ENCODE results near the gene ZMYND8. TPM values are rescaled to one million over a fixed set of nuclear protein-coding genes. Genes with fewer than 3 reads are reported as not detected.

Gene ZMYND8
- total and polyA plus RNA-seq, 2 donors (not counting 3 experiments of a cell fraction or from before 2014, with no cell fraction given), result 30.6 to 75.2 TPM

DNA sequence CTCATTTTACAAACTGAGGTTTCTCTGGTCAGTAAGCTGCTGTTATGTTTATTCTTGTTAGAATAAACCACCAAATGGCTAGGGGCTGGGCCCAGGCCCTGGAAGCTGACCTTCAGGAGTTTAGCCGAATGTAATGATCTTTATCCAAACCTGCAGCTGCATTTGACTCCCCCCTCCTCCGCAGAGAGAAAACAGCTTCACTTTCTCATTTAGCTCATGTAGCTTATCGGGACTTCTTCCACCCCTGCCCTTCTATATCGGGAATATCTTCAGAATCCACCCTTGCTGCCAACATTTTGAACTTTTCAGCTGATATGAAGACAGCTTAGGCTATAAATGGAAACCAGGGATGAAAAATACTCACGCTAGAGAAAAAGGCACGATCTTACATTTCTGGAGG is 102.6 kb downstream of the ZMYND8 start:
- ChIA-PET CTCF (interaction anchor here (1.0 to 2.5 kb wide), 3 partner anchors 10 to 130 kb away, joined by 3 to 20 read pairs (median 3); no protein-coding TSS in a partner anchor), POLR2A (no interaction called here)
- Histone ChIP-seq H3K9ac (replicated peaks; ENCODE audit: extremely low read depth, insufficient read depth, low read length) (no peak overlapping the region), H3K79me2 (ENCODE audit: control insufficient read depth, insufficient read depth, low read length) (peaks cover 25% of the 10 kb centered on the region), H4K20me1 (replicated peaks; ENCODE audit: control insufficient read depth, extremely low read depth, insufficient read depth, low read length) (no peaks in the 10 kb centered on the region), H3K4me3 (replicated peaks in 1 of 3; ENCODE audit: insufficient read depth in 1 of 3, low read depth in 1 of 3, low read length in 3 of 3) (no peak overlapping the region), H3K9me3 (replicated peaks; ENCODE audit: control insufficient read depth, insufficient read depth, low read length) (no peaks in the 10 kb centered on the region), H2AFZ (ENCODE audit: low read depth, low read length) (no peak overlapping the region), H3K4me1 (ENCODE audit: control insufficient read depth, extremely low read depth, insufficient read depth, low read length) (peaks cover 8% of the 10 kb centered on the region), H3K27ac (ENCODE audit: insufficient read depth, low read depth, low read length) (no peak overlapping the region), H3K27me3 (ENCODE audit: control insufficient read depth in 2 of 2, insufficient read depth in 2 of 2, low read length in 2 of 2) (no peaks in the 10 kb centered on the region), H3K36me3 (ENCODE audit: control insufficient read depth in 2 of 2, extremely low read depth in 1 of 2, insufficient read depth in 2 of 2, low read length in 2 of 2) (peaks cover 20 to 26% of the 10 kb centered on the region in 2 experiments), H3K9me1 (replicated peaks; ENCODE audit: control insufficient read depth, extremely low read depth, insufficient read depth, low read length) (no peaks in the 10 kb centered on the region), H3K4me2 (ENCODE audit: insufficient read depth, low read length) (no peak overlapping the region)
- DNase-seq (ENCODE audit: low read depth, low spot score) (no peak), FAIRE-seq (no peak)
- dilution Hi-C loops (cut with MboI; ENCODE audit: extremely low pct_ligation_motif_present, low sequenced_read_pairs), result no loop called here
- TF ChIP-seq FOS (IDR thresholded peaks at IDR 0.05; ENCODE audit: borderline replicate concordance, insufficient read depth, low read length) (no peak), POLR2AphosphoS5 (IDR thresholded peaks at IDR 0.05; ENCODE audit: insufficient read depth, low read depth, low read length) (no peak), GATA2 (IDR thresholded peaks at IDR 0.05; ENCODE audit: insufficient read depth, insufficient read length, low read depth, low read length) (no peak), MYC (IDR thresholded peaks at IDR 0.05; ENCODE audit: low read depth, low read length) (no peak), EZH2 (IDR thresholded peaks at IDR 0.05; ENCODE audit: borderline replicate concordance, low read depth, low read length, severe bottlenecking) (no peak), JUN (IDR thresholded peaks at IDR 0.05; ENCODE audit: borderline replicate concordance, insufficient read depth, insufficient read length, low read depth) (no peak), POLR2A (IDR thresholded peaks at IDR 0.05; ENCODE audit: low read depth, low read length) (no peak), MAX (IDR thresholded peaks at IDR 0.05; ENCODE audit: insufficient read depth, insufficient read length) (no peak)
- TF ChIP-seq, protein P1, sequence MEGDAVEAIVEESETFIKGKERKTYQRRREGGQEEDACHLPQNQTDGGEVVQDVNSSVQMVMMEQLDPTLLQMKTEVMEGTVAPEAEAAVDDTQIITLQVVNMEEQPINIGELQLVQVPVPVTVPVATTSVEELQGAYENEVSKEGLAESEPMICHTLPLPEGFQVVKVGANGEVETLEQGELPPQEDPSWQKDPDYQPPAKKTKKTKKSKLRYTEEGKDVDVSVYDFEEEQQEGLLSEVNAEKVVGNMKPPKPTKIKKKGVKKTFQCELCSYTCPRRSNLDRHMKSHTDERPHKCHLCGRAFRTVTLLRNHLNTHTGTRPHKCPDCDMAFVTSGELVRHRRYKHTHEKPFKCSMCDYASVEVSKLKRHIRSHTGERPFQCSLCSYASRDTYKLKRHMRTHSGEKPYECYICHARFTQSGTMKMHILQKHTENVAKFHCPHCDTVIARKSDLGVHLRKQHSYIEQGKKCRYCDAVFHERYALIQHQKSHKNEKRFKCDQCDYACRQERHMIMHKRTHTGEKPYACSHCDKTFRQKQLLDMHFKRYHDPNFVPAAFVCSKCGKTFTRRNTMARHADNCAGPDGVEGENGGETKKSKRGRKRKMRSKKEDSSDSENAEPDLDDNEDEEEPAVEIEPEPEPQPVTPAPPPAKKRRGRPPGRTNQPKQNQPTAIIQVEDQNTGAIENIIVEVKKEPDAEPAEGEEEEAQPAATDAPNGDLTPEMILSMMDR (IDR thresholded peaks at IDR 0.05; ENCODE audit: extremely low read depth in 1 of 2, insufficient read depth in 1 of 2, low read depth in 1 of 2, low read length in 2 of 2), result no peak
- no TSS peak for BruUV-seq (replicated peaks)
- intact Hi-C loops (cut with micrococcal nuclease), result loop anchor here (10.0 kb wide), 1 partner anchor 211 kb away; no protein-coding TSS in a partner anchor

Data from endothelial cell of umbilical vein (primary cell).